ENCODE data around the gene SLC35C1.
A peak's percentile ranks its signal among the peaks of the same experiment; 100 is the strongest.
"Not testable (repeated sequence)": the region's sequence is repeated elsewhere in the genome, so short reads cannot be mapped to it uniquely, and the experiment has no call there.

SLC35C1 gene

DNA sequence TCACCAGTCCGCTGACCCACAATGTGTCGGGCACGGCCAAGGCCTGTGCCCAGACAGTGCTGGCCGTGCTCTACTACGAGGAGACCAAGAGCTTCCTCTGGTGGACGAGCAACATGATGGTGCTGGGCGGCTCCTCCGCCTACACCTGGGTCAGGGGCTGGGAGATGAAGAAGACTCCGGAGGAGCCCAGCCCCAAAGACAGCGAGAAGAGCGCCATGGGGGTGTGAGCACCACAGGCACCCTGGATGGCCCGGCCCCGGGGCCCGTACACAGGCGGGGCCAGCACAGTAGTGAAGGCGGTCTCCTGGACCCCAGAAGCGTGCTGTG is 6.1 kb downstream of the SLC35C1 start:
- DNase-seq (ENCODE audit: low spot score) = no peak

- no peak for DNase-seq (ENCODE audit: low spot score)
Observed at GRCh38 chr11:45811571-45812290, 6.8 kb downstream of the SLC35C1 start.

DNA sequence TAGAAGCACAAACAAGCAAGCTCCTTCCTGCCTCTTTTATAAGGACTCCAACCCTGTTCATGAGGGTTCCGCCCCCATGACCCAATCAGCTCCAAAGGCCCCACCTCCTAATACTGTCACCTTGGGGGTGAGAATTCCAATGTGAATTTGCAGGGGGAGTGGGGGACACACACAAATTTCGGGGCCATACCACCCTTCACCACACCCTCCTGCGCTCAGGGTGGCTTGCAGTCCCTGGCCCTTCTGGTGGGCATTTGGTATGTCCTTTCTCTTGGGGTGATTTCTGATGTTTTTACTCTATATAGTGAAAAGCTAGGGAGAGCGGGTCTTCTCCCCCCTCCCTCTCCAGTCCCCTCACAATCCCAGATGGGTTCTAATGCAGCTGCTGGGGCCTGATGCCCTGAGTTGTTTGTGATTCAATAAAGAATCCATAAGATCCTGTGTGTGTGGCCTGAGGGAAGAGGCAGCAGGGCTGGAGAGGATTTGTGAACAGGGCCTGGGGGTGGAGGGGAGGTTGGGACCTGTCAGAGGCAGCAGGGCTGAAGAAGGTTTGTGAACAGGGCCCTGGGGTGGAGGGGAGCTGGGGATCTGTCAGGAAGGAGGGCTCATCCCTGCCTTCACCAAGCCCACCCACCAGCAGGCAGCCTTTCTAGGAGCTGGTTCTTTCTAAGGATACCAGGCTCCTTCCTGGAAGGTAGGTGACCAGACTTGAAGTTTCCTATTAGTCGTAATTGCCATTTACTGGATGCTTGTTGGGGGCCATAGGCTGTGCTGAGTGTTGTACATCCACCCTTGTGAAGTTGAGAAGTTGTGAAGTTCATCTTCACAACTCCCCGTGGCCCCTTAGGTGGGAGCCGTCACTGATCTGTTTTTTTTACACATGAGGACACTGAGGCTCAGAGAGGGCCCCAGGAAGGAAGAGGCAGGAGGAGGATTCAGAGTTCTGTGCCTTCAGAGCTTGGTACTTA is 7.9 kb downstream of the SLC35C1 start:
- no peak for DNase-seq (ENCODE audit: low spot score)

- DNase-seq (ENCODE audit: low spot score) = no peak
Observed at GRCh38 chr11:45815747-45816146, 10.8 kb downstream of the SLC35C1 start.

GRCh38 chr11:45816614-45817013 is 11.7 kb downstream of the SLC35C1 start:
- DNase-seq (ENCODE audit: low spot score) = no peak

GRCh38 chr11:45817191-45817590 is 12.2 kb downstream of the SLC35C1 start:
- DNase-seq (ENCODE audit: low spot score) = peak; percentile 59

- DNase-seq (ENCODE audit: low spot score) = no peak
Observed at GRCh38 chr11:45818961-45819605, 14.1 kb downstream of the SLC35C1 start.

GRCh38 chr11:45820211-45820857 is 15.4 kb downstream of the SLC35C1 start:
- DNase-seq (ENCODE audit: low spot score) = no peak

DNA sequence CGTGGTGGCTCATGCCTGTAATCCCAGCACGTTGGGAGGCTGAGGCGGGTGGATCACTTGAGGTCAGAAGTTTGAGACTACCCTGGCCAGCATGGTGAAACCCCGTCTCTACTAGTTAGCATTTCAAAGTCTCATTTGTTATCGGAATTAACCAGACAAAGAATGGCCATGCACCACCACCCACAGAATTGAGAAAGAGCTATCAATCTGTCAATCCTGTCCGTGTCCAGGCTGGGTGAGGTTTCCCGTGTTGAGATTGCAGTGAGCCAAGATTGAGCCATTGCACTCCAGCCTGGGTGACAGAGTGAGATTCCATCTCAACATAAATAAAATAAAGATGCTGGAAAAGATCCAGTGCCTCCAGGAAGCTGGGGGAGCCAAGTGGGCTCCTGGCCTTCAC is 21.5 kb downstream of the SLC35C1 start:
- DNase-seq (ENCODE audit: low spot score) = not testable (repeated sequence)

GRCh38 chr11:45827123-45827522 is 22.2 kb downstream of the SLC35C1 start:
- DNase-seq (ENCODE audit: low spot score) = no peak

DNA sequence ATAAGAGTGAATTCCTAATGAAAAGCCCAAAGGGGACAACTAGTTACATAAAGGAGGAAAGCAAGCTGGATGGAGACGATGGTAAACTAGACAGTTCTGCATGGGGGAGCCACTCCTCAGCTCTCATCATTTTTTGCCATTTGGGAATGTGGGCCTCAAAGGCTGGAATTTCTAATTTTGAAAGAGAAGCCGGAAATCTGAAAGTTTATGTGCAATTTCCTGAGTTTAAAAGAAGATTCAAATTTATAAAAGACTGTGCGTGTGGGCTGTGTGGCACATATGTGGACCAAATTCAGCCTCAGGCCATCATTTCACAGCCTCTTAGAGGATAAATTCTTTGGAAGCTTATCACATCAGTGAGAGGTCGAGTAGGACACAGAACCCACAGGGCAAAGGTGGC is 24.0 kb downstream of the SLC35C1 start:
- no peak for DNase-seq (ENCODE audit: low spot score)

GRCh38 chr11:45830596-45830995 is 25.6 kb downstream of the SLC35C1 start:
- DNase-seq (ENCODE audit: low spot score) = no peak

DNA sequence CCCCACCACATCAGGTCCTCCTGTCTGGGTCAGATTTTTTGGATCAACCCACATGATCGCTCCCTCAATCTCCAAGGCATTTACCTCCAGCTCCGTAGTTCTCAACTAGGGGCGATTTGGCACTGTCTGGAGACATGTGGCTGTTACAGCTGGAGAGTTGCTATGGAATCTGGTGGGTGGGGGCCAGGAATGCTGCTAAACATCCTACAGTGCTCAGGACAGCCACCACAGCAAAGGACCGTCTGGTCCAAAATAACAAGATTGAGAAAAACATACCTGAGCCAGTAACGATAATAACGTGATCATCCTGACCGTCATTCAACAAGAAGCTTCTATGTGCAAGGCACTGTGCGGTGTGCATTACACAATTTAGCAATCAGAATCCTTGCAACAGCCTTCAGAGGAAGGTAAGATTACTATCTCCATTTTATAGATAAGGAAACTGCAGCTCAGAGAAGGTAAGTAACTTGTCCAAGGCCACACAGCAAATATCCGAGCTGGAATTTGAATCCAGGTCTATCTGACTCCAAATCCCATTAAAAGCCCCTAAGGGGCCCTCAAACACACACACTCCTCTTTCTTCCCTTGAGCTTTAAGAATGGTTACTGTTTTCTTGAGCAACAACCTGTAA is 28.0 kb downstream of the SLC35C1 start:
- DNase-seq (ENCODE audit: low spot score) = no peak

- no peak for DNase-seq (ENCODE audit: low spot score)
Observed at GRCh38 chr11:45833761-45834160, 28.8 kb downstream of the SLC35C1 start.

DNA sequence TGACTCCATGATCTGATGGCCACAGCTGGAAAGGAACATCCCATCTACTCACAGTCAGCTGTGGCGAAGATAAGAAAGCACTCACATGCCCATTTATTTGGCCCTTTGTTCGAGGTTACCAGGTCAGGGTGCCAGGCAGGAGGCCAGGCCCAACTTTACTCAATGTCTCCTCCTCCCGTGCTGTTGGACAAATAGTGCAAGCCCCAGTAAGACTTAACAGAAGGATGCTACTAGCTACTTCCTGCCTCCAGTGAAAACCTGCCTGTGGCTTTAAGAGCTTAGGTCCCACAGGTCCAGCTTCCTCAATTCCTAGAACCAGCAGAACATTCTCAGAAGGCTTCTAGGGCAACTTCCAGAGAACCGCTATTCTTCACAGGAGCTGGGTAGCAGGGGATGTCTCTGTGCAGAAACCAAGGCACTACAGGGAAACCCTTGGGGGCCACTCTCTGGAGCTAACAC is 29.4 kb downstream of the SLC35C1 start:
- DNase-seq (ENCODE audit: low spot score) = no peak

GRCh38 chr11:45839204-45839603 is 34.3 kb downstream of the SLC35C1 start:
- DNase-seq (ENCODE audit: low spot score) = no peak

DNA sequence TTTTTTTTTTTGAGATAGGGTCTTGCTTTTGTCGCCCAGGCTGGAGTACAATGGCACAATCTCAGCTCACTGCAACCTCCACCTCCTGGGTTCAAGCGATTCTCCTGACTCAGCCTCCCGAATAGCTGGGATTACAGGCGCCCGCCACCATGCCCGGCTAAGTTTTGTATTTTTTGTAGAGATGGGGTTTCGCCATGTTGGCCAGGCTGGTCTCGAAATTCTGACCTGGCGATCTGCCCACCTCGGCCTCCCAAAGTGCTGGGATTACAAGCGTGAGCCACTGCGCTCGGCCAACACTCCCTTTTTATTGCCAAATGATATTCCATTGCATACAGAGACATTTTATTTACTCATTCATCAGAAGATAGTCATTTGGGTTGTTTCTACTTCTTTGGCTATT is 35.3 kb downstream of the SLC35C1 start:
- not testable (repeated sequence) for DNase-seq (ENCODE audit: low spot score)

DNA sequence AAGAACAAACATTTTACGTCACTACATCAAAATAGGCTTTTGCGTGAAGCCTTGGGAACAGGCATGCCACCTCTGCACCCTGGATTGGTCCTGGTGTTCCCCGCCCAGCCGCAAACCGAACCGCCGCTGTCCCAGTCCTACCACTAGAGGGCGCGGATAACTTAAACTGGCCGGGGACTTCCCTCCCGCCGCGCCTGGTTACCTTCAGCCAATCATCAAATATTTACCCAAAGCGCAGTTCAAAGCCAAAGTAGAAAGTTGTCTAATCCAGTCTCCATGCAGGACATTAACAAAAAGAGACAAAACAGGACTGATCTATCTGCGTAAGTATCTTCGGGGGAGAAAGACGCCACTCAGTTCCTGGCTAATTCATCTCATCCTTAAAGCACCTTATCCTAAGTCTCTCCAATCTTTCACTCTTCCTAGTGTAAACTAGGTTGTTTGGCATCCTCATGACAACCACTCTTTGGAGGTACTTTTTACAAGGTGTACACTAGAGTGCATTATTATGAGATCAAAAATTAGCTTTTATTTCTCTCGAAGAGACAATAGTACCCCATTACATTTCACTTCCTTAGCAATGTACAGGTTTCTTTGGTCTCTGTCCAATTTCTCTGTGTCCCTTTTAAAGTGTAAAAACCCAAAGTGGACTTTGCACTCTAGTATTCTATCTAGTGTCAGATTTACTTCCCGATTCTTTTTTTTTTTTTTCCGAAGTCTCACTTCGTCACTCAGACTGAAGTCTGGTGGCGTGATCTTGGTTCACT is 38.4 kb downstream of the SLC35C1 start:
- peak; percentile 92 for DNase-seq (ENCODE audit: low spot score)

GRCh38 chr11:45844822-45845578 is 40.1 kb downstream of the SLC35C1 start:
- peak; percentile 22 for DNase-seq (ENCODE audit: low spot score)

GRCh38 chr11:45846174-45846675 is 41.3 kb downstream of the SLC35C1 start:
- no peak for DNase-seq (ENCODE audit: low spot score)
